ENCODE measurements around the gene UBASH3B.
"Not testable (repeated sequence)": the region's sequence is repeated elsewhere in the genome, so short reads cannot be mapped to it uniquely, and the experiment has no call there.

The UBASH3B gene

DNA sequence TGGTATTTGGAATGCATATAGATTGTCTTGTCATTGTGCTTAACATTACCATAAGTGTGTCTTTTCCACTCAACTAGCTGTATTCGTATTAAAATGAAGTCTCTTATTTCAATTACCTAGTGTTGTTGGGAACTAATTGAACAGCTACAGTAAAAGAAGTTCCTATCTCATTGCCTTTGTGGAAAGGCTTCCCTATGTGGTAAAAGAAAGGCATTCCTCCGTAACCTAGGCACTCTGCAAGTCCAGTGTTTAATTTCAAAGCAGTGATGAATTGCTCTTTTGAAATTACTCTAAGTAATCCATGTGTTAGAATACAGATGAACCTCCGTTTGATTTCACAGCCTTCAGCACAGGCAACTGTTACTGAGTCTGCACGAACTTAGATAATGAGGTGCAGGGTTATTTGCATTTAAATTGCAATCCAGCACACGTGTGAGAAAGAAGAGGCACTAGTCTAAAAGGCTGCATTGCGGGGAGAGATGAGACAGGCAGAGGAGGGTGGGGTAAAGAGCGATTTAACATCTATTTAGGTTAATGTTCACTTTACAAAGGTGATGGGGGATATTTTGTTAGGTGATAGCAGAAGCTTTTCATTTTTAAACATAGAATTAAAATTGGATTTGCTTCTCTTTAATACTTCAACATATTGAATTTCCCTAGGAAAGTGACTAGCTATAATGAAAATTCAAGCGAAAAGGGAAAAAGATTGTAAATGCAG lies 157.8 kb downstream of the UBASH3B start:
- no peak for DNase-seq (ENCODE audit: low read depth)

DNA sequence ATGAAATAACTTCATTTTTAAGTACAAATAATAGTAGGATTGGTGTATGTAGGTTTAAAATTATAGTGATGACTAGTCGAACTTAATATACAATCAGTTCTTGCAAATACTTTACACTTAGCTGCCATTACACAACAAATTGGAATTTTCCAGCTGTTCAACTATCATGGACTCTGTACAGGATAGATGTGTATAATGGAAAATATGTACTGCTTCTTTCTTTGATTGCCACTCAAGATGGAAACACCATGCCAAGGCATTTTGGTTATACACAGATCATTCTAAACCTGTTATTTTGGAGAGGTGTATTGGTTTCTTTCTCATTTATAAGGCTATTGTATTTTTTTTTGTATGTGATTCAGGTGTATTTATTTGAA lies 158.4 kb downstream of the UBASH3B start:
- no peak for DNase-seq (ENCODE audit: low read depth)

DNA sequence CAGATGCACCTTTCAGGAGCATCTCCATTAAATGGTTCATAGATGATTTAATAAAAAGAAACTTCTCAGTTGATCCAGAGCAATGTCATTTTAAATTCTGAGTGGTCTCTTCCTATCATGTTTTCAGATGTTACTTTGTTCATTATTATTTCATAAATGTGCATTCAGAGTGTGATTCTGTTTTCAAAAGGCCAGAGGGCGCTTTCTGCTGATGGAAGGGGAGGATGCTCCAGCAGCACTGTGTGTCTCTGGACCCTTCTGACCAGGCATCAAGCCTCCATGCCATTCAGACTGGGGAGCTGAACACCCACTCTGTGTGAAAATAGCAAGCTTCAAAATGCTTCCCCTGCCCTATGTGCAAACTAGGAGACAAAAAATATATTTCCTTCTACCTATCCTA lies 158.9 kb downstream of the UBASH3B start:
- DNase-seq (ENCODE audit: low read depth) = no peak

DNA sequence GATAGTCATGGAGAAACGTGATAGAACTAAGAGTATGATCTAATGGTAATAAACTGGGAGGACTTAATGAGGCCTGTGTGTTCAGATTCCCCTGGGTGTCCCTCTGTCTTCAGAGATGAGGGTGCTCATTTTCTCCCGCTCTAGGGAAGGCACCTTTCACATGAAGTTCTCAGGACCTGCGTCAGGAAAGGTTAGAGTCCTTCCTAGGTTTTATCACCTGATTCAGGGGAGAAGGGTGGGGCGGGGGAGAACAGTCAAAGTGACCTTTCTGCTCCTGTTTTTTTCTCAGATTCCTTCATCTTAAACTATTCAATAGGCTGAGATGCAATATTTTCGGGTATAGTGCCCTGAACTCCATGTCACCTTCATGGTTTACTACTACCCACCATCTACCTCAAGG lies 160.4 kb downstream of the UBASH3B start:
- no peak for DNase-seq (ENCODE audit: low read depth)

DNA sequence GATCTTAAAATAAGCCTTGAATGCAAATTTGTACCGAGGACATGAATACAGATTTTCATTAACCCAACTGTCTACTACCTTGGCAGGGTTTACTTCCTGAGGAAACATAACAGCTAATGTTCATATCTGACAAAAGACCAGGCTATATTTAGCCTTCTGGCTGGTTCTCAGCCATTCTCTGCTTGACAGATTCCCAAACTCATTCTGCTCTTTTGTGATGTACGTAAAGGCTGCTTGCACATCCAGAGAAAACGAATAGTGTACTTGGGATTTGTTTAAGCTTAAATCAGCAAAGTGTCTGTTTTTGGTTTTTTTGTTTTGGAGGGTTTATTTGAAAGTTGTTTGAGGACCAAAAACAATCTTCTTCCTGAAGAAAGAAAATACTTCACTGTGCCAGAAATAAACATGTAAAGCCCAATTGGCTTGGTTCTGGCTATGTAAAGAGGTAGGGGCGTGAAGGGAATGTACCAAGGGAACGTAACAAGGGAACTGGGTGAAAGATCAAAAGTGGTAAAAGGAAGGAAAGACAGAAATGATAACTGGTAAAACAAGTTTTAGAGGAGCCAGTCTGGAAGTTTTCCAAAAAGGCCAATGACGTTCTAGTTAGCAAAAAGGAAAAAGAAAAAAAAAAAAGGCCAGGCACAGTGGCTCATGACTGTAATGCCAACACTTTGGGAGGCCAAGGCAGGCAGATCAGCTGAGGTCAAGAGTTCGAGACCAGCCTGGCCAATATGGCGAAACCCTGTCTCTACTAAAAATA lies 161.4 kb downstream of the UBASH3B start:
- no peak for DNase-seq (ENCODE audit: low read depth)

DNA sequence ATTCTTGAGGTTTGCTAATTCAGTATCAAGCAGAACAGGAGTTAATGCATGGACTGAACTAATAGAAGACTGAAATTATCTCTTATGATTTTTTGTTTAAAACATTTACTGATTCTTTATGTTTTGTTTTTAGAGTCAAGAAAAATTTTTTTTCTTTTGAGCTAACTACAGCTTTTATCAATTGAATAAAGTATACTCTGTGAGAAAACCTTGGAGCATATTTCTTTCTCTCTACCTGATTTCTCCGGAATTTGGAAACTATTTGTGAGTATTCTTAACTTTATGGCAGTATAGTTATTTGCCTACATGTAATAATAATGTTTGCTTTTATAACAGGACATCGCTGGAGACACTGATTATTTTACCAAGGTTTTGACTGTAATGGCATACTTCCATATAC lies 164.6 kb downstream of the UBASH3B start:
- no peak for DNase-seq (ENCODE audit: low read depth)

DNA sequence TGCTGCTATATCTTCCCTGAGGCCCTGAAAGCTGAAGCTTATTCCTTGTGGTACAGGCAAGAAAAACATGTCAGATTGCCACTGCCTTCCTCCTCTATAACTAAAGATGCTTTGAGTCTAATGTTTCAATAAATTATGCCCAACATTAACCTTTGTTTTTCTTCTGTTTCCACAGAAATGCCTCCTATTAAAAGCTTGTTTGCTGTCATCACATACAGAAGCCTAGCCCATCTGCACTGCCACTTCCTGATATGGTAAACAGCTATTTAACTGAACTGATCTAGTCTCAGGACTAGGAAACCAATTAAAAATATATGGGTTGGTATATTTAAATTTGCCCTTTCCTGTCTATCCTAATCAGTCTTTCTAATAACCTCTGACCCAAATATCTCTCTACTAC lies 165.6 kb downstream of the UBASH3B start:
- no peak for DNase-seq (ENCODE audit: low read depth)

DNA sequence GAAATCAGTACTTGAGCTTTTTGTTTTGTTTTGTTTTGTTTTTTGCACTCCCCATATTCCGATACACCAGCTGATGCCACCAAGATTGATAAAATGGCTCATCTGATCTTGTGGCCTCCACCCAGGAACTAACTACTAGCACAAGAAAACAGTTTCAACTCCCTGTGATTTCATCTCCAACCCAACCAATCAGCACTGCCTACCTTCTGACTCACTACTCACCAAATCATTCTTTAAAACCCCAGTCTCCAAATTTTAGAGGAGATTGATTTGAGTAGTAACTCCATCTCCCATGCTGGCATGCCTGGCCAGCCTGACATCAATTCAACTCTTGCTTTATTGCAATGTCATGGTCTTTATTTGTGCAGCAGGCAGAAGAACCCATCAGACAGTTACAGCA lies 166.7 kb downstream of the UBASH3B start:
- DNase-seq (ENCODE audit: low read depth) = no peak

DNA sequence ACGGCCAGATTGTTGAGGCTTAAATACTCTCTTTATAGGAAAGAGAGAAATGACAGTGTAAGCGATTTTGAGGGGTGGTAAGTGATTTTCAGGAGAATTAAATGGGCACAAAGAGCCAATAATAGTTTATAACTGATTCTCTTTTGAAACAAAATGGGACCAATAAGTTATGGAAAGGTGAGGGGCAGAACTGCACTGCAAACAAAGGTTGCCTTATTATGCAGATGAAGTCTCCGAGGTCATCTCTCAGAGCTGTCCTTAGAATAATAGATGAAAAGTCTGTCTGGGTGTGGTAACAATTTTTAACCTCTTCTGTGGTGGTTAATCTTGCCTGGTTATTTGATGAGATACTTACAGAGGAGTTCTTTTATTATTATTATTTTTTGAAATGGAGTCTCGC lies 168.0 kb downstream of the UBASH3B start:
- DNase-seq (ENCODE audit: low read depth) = no peak

DNA sequence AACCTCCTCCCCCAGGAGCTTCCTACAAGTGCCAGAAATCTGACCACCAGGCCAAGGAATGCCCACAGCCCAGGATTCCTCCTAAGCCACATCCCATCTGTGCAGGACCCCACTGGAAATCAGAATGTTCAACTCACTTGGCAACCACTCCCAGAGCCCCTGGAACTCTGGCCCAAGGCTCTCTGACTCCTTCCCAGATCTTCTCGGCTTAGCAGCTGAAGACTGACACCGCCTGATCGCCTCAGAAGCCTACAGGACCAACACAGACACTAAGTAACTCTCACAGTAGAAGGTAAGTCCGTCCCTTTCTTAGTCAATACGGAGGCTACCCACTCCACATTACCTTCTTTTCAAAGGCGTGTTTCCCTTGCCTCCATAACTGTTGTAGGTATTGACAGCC lies 173.8 kb downstream of the UBASH3B start:
- DNase-seq (ENCODE audit: low read depth) = not testable (repeated sequence)

DNA sequence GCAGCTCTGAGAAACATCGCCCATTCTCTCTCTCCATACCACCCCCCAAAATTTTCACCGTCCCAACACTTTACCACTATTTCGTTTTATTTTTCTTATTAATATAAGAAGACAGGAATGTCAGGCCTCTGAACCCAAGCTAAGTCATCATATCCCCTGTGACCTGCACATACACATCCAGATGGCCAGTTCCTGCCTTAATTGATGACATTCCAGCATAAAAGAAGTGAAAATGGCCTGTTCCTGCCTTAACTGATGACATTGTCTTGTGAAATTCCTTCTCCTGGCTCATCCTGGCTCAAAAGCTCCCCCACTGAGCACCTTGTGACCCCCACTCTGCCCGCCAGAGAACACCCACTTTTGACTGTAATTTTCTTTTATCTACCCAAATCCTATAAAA lies 176.8 kb downstream of the UBASH3B start:
- not testable (repeated sequence) for DNase-seq (ENCODE audit: low read depth)

DNA sequence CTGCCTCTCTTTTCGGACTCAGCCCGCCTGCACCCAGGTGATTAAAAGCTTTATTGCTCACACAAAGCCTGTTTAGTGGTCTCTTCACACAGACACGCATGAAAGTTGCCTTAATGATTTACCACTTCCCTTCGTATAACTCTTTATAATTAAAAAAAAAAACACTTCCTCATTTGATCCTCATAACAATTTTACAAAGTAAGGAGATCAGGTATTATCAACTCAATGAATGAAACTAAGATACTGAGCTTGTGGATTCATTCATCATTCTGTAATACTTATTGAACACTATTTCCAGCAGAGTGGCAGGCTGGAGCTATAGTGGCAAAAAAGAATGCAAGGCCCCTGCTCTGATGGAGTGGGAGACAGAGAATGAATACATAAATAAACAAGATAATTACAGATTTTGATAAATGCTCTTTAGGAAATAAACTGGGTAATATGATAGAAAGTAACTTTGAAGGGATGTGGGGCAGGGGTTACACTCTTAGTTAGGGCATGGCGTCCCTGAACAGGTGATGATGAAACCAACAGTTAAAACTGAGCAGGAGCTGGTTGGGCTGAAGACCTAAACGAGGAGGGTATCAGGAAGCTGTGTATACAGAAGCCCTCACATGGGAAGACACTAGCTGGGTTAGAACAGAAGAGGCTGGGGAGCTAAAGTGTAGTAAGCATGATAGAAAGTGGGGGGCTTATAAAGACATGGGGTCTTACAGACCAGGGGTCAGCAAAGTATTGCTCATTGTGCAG lies 177.4 kb downstream of the UBASH3B start:
- DNase-seq (ENCODE audit: low read depth) = no peak

DNA sequence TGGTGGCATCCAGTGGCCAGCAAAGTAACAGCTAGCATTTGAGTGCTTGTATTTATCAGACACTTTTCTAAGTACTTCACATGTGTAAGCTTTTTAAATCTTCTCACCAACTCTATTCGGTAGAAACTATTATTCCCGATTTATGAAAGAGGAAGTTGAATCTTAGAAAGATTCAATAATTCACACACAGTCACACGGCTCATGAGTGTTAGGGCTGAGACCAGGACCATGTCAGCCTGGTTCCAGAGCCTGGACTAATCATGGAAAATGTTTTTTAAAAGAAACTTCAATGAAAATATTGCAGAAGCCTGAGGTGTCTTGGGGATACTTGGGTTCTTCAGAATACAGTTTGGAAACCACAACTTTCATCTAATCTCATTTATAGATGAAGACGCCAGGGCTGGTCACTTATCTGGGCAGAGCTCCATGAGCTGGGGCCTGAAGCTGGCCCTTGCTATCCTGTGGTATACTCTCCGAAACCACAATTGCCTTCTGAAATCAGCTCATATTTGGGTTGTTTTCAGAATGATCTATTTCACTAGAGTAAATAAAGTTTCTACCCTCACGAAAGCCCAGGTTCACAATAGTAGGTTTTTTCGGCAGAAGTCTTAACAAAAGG lies 178.4 kb downstream of the UBASH3B start:
- DNase-seq (ENCODE audit: low read depth) = no peak

DNA sequence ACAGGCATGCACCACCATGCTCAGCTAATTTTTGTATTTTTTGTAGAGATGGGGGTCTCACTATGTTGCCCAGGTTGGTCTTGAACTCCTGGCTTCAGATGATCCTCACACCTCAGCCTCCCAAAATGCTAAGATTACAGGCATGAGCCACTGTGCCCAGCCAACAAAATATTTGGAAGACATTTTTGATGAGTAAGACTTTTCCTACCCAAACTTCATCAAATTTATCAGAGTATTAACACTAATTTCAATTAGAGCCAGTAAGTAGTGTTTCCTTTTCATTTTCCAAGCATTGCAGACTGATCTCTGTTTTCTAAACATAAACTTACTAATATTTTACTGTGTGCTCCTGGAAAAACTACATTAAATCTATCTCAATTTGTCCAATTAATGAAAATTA lies 181.4 kb downstream of the UBASH3B start:
- DNase-seq (ENCODE audit: low read depth) = no peak

DNA sequence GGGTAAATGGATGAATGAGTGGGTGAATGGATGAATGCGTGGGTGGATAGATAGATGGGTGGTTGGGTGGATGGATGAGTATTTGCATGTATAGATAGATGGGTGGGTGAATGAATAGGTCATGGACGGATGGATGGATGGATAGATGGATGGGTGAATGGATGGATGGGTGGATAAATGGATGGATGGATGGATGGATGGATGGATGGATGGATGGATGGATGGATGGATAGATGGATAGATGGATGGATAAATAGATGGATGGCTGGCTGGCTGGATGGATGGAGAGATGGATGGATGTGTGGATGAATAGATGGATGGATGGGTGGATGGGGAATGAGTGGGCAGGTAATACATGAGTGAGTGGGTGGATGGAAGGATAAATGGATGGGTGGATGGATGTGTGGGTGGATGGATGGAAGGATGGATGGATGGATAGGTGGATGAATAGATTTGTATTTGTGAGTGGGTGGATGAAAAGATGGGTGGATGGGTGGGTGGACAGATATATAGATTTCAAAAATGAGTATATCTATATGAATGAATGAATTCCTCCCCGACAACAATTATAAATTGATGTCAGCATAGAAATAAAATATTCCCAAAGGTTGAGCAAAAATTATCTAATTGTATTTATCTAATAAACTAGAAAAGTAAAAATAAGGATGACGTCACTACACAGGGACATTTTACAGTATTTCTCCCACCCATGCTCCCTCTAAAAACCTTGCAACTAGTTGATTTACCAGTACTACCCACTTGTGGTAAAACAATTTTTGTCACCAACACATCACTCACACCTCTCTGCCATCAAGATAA lies 182.2 kb downstream of the UBASH3B start:
- DNase-seq (ENCODE audit: low read depth) = no peak

DNA sequence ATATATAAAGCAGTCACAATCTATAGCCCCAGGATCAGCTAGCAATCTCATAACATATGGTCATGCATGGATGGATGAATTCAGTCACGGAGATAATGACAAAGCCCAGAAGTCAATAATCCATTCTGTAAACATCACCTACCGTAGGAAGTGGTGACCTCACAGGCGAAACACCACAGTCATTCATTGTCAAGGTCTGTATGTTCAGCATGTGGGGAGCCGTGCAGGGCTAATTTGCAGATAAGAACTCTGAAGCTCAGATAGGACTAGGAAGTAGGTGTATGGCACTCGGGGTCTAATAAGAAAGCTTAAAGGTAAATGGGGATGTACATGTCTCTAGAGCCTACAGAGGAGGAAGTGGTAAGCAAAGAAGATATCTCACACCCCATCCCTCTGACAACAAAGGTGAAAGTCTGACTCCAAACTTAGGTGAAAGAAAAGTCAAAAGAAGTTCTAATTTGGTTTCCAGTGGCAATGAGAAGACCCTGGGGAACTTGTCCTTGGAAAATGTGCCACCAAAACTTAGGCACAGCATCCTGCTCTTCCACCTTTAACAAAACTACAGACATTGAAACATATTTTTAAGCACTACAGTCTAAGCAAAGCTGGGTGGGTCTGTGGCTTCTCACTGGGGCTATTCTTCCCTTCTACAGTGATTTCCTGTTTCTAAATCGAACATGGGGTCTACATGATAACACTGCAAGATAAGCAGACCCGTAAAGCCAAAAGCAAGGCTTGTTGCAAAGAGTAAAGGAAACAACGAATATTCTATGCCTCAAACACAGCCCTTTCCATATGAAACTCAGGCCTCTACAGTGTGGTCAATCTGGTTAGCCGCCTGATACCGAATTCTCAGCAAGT lies 188.0 kb downstream of the UBASH3B start:
- DNase-seq (ENCODE audit: low read depth) = no peak

DNA sequence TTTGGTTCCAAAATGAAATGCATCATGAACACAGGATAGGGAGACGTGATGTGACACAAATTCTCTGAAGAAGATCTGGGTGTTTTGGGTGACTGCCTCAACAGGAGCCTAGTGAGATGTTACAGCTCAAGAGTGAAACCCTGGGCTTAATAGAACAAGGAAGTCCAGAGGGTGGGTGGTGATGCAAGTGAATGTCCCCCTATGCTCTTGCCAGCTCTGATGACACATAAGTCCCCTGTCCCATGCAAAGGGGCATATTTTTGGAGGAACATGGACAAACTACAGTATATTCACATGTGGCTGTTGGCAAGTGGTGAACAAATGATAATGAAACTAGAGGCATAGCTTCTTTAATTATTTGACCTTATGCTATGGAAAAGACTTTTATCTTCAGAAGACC lies 191.9 kb downstream of the UBASH3B start:
- no peak for DNase-seq (ENCODE audit: low read depth)

DNA sequence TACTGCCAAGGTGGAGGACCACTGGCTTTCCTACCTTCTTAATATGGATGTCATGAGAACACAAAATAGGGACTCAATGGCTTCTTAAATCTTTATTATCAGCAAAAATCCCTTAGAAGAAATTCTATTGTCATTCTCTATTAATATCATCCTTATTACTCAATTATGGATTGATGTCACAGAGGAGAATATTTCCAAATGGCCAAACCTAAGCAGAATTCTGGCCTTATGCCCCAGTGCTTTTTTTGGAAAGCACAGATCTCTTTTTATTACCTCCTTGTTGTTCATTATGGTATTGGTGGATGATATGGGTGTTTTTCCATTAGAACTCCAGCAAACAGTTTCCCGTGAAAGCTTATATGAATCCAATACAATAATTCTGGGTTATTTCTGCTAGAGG lies 192.7 kb downstream of the UBASH3B start:
- DNase-seq (ENCODE audit: low read depth) = no peak

DNA sequence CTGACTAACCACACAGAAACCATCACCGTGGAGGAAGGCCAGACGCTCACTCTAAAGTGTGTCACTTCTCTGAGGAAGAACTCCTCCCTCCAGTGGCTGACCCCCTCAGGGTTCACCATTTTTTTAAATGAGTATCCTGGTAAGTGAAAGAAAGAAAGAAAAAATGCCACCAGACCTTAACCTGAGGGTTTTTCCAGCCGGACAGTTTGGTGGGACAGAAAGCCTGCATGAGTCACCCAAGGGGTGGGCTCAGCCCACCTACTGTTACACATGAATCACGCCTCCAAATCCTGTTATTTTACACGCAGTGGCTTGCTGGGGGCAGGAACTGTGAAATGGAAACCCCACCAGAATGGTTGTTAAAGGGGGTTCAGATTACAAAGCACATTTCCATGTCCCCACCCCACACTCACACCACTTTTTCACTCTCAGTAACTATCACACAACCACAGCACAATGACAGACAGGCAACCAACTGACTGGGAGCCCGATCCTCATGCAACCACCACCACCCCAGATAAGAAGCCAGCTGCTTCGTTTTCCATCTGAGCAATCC lies 194.6 kb downstream of the UBASH3B start:
- no peak for DNase-seq (ENCODE audit: low read depth)

DNA sequence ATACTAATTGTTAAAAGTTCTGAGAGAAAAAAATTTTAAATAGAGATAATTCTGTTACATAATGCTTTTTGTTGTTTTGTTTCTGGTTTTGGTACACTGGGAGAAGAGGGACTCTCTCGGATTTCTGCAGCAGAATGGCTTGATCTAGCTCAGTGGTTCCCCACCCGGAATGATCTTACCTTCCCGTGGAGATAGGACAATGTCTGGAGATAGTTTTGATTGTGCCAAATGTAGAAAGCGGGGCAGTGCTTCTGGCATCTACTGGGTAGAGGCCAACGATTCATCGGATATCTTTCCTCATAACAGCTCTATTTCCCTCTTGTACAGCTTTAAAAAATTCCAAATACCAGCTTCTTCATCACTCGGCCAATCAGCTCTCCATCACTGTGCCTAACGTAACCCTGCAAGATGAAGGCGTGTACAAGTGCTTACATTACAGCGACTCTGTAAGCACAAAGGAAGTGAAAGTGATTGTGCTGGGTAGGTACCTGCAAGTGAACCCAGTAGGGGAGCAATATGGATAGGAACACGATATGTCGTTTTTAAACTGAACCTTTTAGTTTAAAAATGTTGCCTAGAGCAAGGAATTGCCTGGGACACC lies 195.9 kb downstream of the UBASH3B start:
- DNase-seq (ENCODE audit: low read depth) = no peak

All from HS-27A (cell line).